SK-N-SH (cell line): Measurements from ENCODE around the gene NXPH4. TPM values are rescaled to one million over a fixed set of nuclear protein-coding genes. Genes with fewer than 3 reads are reported as not detected.

ENCODE experiments used
- CTCF ChIA-PET: fragments of 300-600, 350-600 bp; formaldehyde crosslinking; extraction: SDS; loops from one replicate; lab custom pipeline; 2021; lab: Yijun Ruan, JAX
- POLR2A ChIA-PET: fragments of 350-600 bp; sonication (Branson Sonifier 250); formaldehyde crosslinking; extraction: SDS; loops from one replicate; lab custom pipeline; 2020; ENCODE audit warnings: antibody characterized with exemption, inconsistent platforms; lab: Yijun Ruan, JAX
- DNase-seq: peaks from one replicate; pipeline ENCODE4 v3.0.0; 2012
- H2AFZ ChIP-seq: fragments of 200-600 bp; sonication (generic); 2 replicates; pipeline ENCODE4 v1.8.1; 2016; ENCODE audit warnings: antibody characterized with exemption, mild to moderate bottlenecking, low read depth
- H3F3A ChIP-seq: fragments of 200-600 bp; sonication (generic); replicated peaks from 2 replicates; pipeline ENCODE3; 2016; ENCODE audit warnings: antibody characterized with exemption, mild to moderate bottlenecking; ENCODE audit not compliant: insufficient read depth
- H3K27ac ChIP-seq, 2 experiments: fragments of 200-500 bp in 1 of 2; fragments of 200-600 bp in 1 of 2; sonication (Bioruptor generic) in 1 of 2; sonication (generic), shearing (Covaris generic) in 1 of 2; 2 replicates each; pipeline versions ENCODE4 v1.5.1 to v1.6.1; 2014 to 2016; ENCODE audit warnings: low read depth in 2 of 2, inconsistent platforms in 1 of 2, low read length in 1 of 2, mild to moderate bottlenecking in 1 of 2, mixed read lengths in 1 of 2
- H3K27me3 ChIP-seq: fragments of 200-600 bp; sonication (generic), shearing (Covaris generic); 2 replicates; pipeline ENCODE4 v1.6.1; 2016; ENCODE audit warnings: mixed run types; ENCODE audit not compliant: insufficient read depth
- H3K36me3 ChIP-seq, 2 experiments: fragments of 200-500 bp in 1 of 2; fragments of 200-600 bp in 1 of 2; sonication (Bioruptor generic) in 1 of 2; sonication (generic) in 1 of 2; replicated peaks in 1 of 2; 2 replicates each; pipeline versions ENCODE3 to v1.5.1; 2014 to 2016; ENCODE audit warnings: low read length in 1 of 2, mild to moderate bottlenecking in 1 of 2; ENCODE audit not compliant: insufficient read depth in 2 of 2, control insufficient read depth in 1 of 2
- H3K4me1 ChIP-seq, 2 experiments: fragments of 200-500 bp in 1 of 2; fragments of 200-600 bp in 1 of 2; sonication (Bioruptor generic) in 1 of 2; sonication (generic), shearing (Covaris generic) in 1 of 2; 2 replicates each; pipeline versions ENCODE4 v1.5.1 to v1.6.1; 2014 to 2016; ENCODE audit warnings: low read depth in 1 of 2, low read length in 1 of 2, mixed run types in 1 of 2; ENCODE audit not compliant: insufficient read depth in 2 of 2, control insufficient read depth in 1 of 2
- H3K4me2 ChIP-seq: fragments of 200-600 bp; sonication (generic), shearing (Covaris generic); 2 replicates; pipeline ENCODE4 v1.6.1; 2017; ENCODE audit warnings: mixed run types
- H3K4me3 ChIP-seq, 2 experiments: fragments of 200-500 bp in 1 of 2; fragments of 200-600 bp in 1 of 2; sonication (Bioruptor generic) in 1 of 2; sonication (generic), shearing (Covaris generic) in 1 of 2; 2 replicates each; pipeline versions ENCODE4 v1.5.1 to v1.8.1; 2014 to 2016; ENCODE audit warnings: low read depth in 2 of 2, inconsistent platforms in 1 of 2, low read length in 1 of 2, mild to moderate bottlenecking in 1 of 2, mixed read lengths in 1 of 2, moderate library complexity in 1 of 2
- H3K79me2 ChIP-seq: fragments of 200-600 bp; sonication (generic); 2 replicates; pipeline ENCODE4 v1.8.1; 2017; ENCODE audit warnings: mild to moderate bottlenecking; ENCODE audit not compliant: insufficient read depth
- H3K9ac ChIP-seq: fragments of 200-600 bp; sonication (generic); 2 replicates; pipeline ENCODE4 v1.6.1; 2017; ENCODE audit warnings: mixed run types
- H3K9me2 ChIP-seq: fragments of 200-600 bp; sonication (generic); 2 replicates; pipeline ENCODE4 v1.6.1; 2017; ENCODE audit warnings: mixed run types
- H3K9me3 ChIP-seq: fragments of 200-600 bp; sonication (generic); 2 replicates; pipeline ENCODE4 v1.6.1; 2017; ENCODE audit warnings: mixed run types, mild to moderate bottlenecking, moderate library complexity
- H4K20me1 ChIP-seq: fragments of 200-600 bp; sonication (generic); 2 replicates; pipeline ENCODE4 v1.6.1; 2017; ENCODE audit warnings: mild to moderate bottlenecking, mixed run types; ENCODE audit not compliant: insufficient read depth
- ELF1 ChIP-seq: IDR thresholded peaks from 2 replicates; pipeline ENCODE4 v1.4.0; 2012
- FOXM1 ChIP-seq: IDR thresholded peaks from 2 replicates; pipeline ENCODE4 v1.4.0; 2012; ENCODE audit warnings: low read depth, mild to moderate bottlenecking
- GATA2 ChIP-seq: sonication (generic); formaldehyde crosslinking; IDR thresholded peaks from 2 replicates; pipeline ENCODE4 v1.5.0; 2020; ENCODE audit warnings: mild to moderate bottlenecking, missing genetic modification reagents
- JUND ChIP-seq: IDR thresholded peaks from 2 replicates; pipeline ENCODE4 v1.4.0; 2012
- MEF2A ChIP-seq: IDR thresholded peaks from 2 replicates; pipeline ENCODE4 v1.4.0; 2012; ENCODE audit warnings: low read depth, borderline replicate concordance
- PBX3 ChIP-seq: IDR thresholded peaks from 2 replicates; pipeline ENCODE4; 2012
- RCOR1 ChIP-seq: fragments of 150-350 bp; IDR thresholded peaks from 2 replicates; pipeline ENCODE4 v1.6.1; 2017; ENCODE audit warnings: antibody characterized with exemption, low read length
- RFX5 ChIP-seq: IDR thresholded peaks from 2 replicates; pipeline ENCODE4 v1.6.1; 2012; ENCODE audit warnings: mild to moderate bottlenecking, improper control_type of control experiment, low read length
- RXRA ChIP-seq: IDR thresholded peaks from 2 replicates; pipeline ENCODE4 v1.4.0; 2012; ENCODE audit warnings: low read depth, mild to moderate bottlenecking, borderline replicate concordance
- SIN3A ChIP-seq: IDR thresholded peaks from 2 replicates; pipeline ENCODE4 v1.6.1; 2012; ENCODE audit warnings: low read depth, mild to moderate bottlenecking, low read length, moderate library complexity, borderline replicate concordance
- SMC3 ChIP-seq: IDR thresholded peaks from 2 replicates; pipeline ENCODE4 v1.6.1; 2012; ENCODE audit warnings: low read depth, low read length, improper control_type of control experiment
- TAF1 ChIP-seq: IDR thresholded peaks from 2 replicates; pipeline ENCODE4 v1.6.1; 2012; ENCODE audit warnings: low read depth, mild to moderate bottlenecking, low read length, moderate library complexity, borderline replicate concordance
- TCF12 ChIP-seq: IDR thresholded peaks from 2 replicates; pipeline ENCODE4 v1.4.0; 2012
- TEAD4 ChIP-seq: IDR thresholded peaks from 2 replicates; pipeline ENCODE4 v1.4.0; 2012; ENCODE audit warnings: mild to moderate bottlenecking, borderline replicate concordance; ENCODE audit not compliant: insufficient read depth
- WGBS: methylation state at CpG from one replicate; pipeline ENCODE4 v1.1.6; 2017; ENCODE audit warnings: low lambda C conversion rate; 5-methylcytosine and 5-hydroxymethylcytosine counted together
- polyA plus RNA-seq, 3 experiments: library from polyadenylated mRNA; depleted of rRNA; stranded (reverse); fragments of >200 nt; gene quantifications; 2 replicates each; pipeline ENCODE4 v1.2.3, GENCODE V29; 2012
- TF ChIP-seq, protein P1 (sequence below): fragments of 150-350 bp; IDR thresholded peaks from 2 replicates; pipeline ENCODE4 v1.6.1; 2017; ENCODE audit warnings: antibody characterized with exemption, low read length, low read depth, borderline replicate concordance
- TF ChIP-seq, protein P2 (sequence below): IDR thresholded peaks from 2 replicates; pipeline ENCODE4 v1.4.0; 2012; ENCODE audit warnings: low read depth, borderline replicate concordance
- TF ChIP-seq, protein P3 (sequence below): fragments of 200-600 bp; sonication (generic); IDR thresholded peaks from 2 replicates; pipeline ENCODE4 v1.6.1; 2017; ENCODE audit warnings: antibody characterized with exemption, mild to moderate bottlenecking, moderate library complexity

NXPH4 gene
- polyA plus RNA-seq, 1 of the 3 experiments (the other 2 are of a cell fraction): 0.31 TPM

GRCh38 chr12:57198329-57198728, 18.3 kb upstream of the NXPH4 start (continued):
- TF ChIP-seq SIN3A (no peak), RFX5 (no peak)
- TF ChIP-seq, all 33 proteins: peak for 0

- POLR2A ChIA-PET: no interaction called here
- Histone ChIP-seq H3K4me2 (no peak overlapping the region), H3K79me2 (no peaks in the 10 kb centered on the region), H3K4me3 (no peak overlapping the region), H4K20me1 (no peaks in the 10 kb centered on the region), H3K4me1 (no peaks in the 10 kb centered on the region), H3K9ac (no peak overlapping the region), H3K9me2 (no peaks in the 10 kb centered on the region), H3K27me3 (no peaks in the 10 kb centered on the region)
- CTCF ChIA-PET: interaction anchor here (1.0 to 6.9 kb wide), 7 partner anchors 14 to 87 kb away, joined by 3 to 48 read pairs (median 4); no protein-coding TSS in a partner anchor
- 71% methylated on average over 7 of the region's 15 CpGs for WGBS
- no peak for TF ChIP-seq MEF2A
- no peak for TF ChIP-seq TEAD4
- no peak for TF ChIP-seq TCF12
- TF ChIP-seq, protein P1, sequence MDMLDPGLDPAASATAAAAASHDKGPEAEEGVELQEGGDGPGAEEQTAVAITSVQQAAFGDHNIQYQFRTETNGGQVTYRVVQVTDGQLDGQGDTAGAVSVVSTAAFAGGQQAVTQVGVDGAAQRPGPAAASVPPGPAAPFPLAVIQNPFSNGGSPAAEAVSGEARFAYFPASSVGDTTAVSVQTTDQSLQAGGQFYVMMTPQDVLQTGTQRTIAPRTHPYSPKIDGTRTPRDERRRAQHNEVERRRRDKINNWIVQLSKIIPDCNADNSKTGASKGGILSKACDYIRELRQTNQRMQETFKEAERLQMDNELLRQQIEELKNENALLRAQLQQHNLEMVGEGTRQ: no peak
- TF ChIP-seq, all 33 proteins: peak for 0
- no peak overlapping the region for H3K27ac ChIP-seq
- no peaks in the 10 kb centered on the region for H3F3A ChIP-seq
- H3K36me3 ChIP-seq: peaks cover 0 to 82% of the 10 kb centered on the region in 2 experiments
- H2AFZ ChIP-seq: no peak overlapping the region
- no peak for DNase-seq
- H3K9me3 ChIP-seq: no peaks in the 10 kb centered on the region
Observed at GRCh38 chr12:57199191-57199590, 17.4 kb upstream of the NXPH4 start.

DNA sequence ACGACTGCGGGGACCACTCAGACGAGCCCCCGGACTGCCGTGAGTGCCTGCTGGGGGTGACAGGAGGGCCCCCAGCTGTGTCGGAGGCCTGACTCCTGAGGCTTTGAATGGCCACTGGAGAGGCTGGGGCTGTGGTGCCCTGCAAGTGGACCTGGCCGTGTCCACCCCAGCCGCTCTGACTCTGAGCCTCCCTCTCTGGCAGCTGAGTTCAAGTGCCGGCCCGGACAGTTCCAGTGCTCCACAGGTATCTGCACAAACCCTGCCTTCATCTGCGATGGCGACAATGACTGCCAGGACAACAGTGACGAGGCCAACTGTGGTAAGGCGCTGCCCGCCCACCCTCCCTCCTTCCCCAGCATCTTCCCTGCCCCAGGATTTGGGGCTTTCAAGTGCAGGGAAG, 16.1 kb upstream of the NXPH4 start:
- no peaks in the 10 kb centered on the region for H3K9me2 ChIP-seq
- H3F3A ChIP-seq: no peaks in the 10 kb centered on the region
- H3K79me2 ChIP-seq: no peaks in the 10 kb centered on the region
- H3K4me2 ChIP-seq: no peak overlapping the region
- no peaks in the 10 kb centered on the region for H4K20me1 ChIP-seq
- no peaks in the 10 kb centered on the region for H3K9me3 ChIP-seq
- DNase-seq: no peak
- ChIA-PET CTCF (interaction anchor here (0.9 to 1.2 kb wide), 2 partner anchors 13 to 89 kb away, joined by 3 read pairs; no protein-coding TSS in a partner anchor), POLR2A (no interaction called here)
- no peak overlapping the region for H2AFZ ChIP-seq
- H3K36me3 ChIP-seq: peaks cover 5 to 82% of the 10 kb centered on the region in 2 experiments
- no peak overlapping the region for H3K27ac ChIP-seq
- no peaks in the 10 kb centered on the region for H3K4me1 ChIP-seq
- 88% methylated on average over 8 of the region's 15 CpGs for WGBS
- H3K9ac ChIP-seq: no peak overlapping the region
- H3K27me3 ChIP-seq: no peaks in the 10 kb centered on the region
- H3K4me3 ChIP-seq: no peak overlapping the region
- TF ChIP-seq RCOR1: no peak
- TF ChIP-seq, protein P2, sequence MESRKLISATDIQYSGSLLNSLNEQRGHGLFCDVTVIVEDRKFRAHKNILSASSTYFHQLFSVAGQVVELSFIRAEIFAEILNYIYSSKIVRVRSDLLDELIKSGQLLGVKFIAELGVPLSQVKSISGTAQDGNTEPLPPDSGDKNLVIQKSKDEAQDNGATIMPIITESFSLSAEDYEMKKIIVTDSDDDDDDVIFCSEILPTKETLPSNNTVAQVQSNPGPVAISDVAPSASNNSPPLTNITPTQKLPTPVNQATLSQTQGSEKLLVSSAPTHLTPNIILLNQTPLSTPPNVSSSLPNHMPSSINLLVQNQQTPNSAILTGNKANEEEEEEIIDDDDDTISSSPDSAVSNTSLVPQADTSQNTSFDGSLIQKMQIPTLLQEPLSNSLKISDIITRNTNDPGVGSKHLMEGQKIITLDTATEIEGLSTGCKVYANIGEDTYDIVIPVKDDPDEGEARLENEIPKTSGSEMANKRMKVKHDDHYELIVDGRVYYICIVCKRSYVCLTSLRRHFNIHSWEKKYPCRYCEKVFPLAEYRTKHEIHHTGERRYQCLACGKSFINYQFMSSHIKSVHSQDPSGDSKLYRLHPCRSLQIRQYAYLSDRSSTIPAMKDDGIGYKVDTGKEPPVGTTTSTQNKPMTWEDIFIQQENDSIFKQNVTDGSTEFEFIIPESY: no peak
- TF ChIP-seq, protein P3, sequence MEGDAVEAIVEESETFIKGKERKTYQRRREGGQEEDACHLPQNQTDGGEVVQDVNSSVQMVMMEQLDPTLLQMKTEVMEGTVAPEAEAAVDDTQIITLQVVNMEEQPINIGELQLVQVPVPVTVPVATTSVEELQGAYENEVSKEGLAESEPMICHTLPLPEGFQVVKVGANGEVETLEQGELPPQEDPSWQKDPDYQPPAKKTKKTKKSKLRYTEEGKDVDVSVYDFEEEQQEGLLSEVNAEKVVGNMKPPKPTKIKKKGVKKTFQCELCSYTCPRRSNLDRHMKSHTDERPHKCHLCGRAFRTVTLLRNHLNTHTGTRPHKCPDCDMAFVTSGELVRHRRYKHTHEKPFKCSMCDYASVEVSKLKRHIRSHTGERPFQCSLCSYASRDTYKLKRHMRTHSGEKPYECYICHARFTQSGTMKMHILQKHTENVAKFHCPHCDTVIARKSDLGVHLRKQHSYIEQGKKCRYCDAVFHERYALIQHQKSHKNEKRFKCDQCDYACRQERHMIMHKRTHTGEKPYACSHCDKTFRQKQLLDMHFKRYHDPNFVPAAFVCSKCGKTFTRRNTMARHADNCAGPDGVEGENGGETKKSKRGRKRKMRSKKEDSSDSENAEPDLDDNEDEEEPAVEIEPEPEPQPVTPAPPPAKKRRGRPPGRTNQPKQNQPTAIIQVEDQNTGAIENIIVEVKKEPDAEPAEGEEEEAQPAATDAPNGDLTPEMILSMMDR: no peak
- TF ChIP-seq SMC3: no peak
- no peak for TF ChIP-seq MEF2A
- no peak for TF ChIP-seq JUND
- no peak for TF ChIP-seq ELF1
- TF ChIP-seq RFX5: no peak
- no peak for TF ChIP-seq PBX3
- no peak for TF ChIP-seq TAF1
- TF ChIP-seq RXRA: no peak
- TF ChIP-seq TCF12: no peak
- TF ChIP-seq FOXM1: no peak
- no peak for TF ChIP-seq GATA2
- no peak for TF ChIP-seq TEAD4
